HG03571 (cell line): Measurements from ENCODE around the gene IRGM.
"Not testable (repeated sequence)": the region's sequence is repeated elsewhere in the genome, so short reads cannot be mapped to it uniquely, and the experiment has no call there.

Experiments used
- ATAC-seq: cut with Tn5 transposase; IDR thresholded peaks from one replicate; pipeline ENCODE4 v1.9.1; 2021; ENCODE audit not compliant: unreplicated experiment

Gene IRGM, protein sequence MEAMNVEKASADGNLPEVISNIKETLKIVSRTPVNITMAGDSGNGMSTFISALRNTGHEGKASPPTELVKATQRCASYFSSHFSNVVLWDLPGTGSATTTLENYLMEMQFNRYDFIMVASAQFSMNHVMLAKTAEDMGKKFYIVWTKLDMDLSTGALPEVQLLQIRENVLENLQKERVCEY

GRCh38 chr5:150846308-150846653 is at the start of gene IRGM:
Gene IRGM, plus strand, starts transcription at chr5:150846521. Its CDS starts 1,603 bp downstream, at chr5:150848124.
- not testable (repeated sequence) for ATAC-seq

- ATAC-seq: no peak
These were observed 48.9 kb upstream of the IRGM start for GRCh38 chr5:150797384-150797783.

- ATAC-seq: peak; percentile 70
These were observed 45.0 kb upstream of the IRGM start for GRCh38 chr5:150801117-150801927.

GRCh38 chr5:150804388-150804787 is 41.9 kb upstream of the IRGM start:
- ATAC-seq: no peak

GRCh38 chr5:150809363-150809762 is 37.0 kb upstream of the IRGM start:
- no peak for ATAC-seq

- no peak for ATAC-seq
These were observed 31.3 kb upstream of the IRGM start for GRCh38 chr5:150815010-150815409.

DNA sequence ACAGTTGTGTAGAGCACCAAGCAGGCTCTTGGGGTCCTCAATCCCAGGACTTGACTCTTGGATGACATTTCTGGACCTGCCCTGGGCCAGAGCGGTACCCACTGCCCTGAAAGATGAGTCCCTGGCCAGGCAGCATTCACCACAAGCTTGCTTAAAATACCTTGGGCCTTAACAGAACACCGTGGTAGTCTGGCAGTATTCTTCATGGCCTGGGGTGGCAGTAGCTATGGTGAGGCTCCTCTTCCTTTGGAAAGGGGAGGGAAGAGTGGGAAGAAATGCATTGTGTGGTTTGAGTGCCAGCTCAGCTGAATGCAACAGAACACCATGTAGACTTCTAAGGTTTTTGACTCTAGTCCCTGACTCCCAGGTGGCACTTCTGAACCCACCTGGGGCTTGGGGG is 29.4 kb upstream of the IRGM start:
- ATAC-seq: no peak

- no peak for ATAC-seq
These were observed 16.6 kb upstream of the IRGM start for GRCh38 chr5:150829744-150830143.

GRCh38 chr5:150831821-150832220 is 14.5 kb upstream of the IRGM start:
- not testable (repeated sequence) for ATAC-seq

- ATAC-seq: no peak
These were observed 10.3 kb upstream of the IRGM start for GRCh38 chr5:150836064-150836463.

GRCh38 chr5:150836703-150837102 is 9.6 kb upstream of the IRGM start:
- ATAC-seq: no peak

DNA sequence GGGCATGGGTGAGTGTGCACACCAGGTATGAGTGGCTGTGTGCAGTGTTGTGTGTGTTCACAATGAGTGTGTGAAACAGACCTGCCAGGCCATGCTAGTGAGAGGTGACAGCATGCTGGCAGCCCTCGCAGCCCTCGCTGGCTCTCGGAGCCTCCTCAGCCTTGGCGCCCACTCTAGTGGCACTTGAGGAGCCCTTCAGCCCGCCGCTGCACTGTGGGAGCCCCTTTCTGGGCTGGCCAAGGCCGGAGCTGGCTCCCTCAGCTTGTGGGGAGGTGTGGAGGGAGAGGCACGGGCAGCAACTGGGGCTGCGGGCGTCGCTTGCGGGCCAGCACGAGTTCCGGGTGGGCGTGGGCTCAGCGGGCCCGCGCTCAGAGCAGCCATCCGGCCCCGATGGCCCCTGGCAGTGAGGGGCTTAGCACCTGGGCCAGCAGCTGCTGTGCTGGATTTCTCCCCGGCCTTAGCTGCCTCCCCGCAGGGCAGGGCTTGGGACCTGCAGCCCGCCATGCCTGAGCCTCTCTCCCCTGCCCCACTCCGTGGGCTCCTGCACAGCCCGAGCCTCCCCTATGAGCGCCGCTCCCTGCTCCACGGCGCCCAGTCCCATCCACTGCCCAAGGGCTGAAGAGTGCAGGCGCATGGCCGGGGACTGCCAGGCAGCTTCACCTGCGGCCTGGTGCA is 999 bp upstream of the IRGM start:
- ATAC-seq: not testable (repeated sequence)

DNA sequence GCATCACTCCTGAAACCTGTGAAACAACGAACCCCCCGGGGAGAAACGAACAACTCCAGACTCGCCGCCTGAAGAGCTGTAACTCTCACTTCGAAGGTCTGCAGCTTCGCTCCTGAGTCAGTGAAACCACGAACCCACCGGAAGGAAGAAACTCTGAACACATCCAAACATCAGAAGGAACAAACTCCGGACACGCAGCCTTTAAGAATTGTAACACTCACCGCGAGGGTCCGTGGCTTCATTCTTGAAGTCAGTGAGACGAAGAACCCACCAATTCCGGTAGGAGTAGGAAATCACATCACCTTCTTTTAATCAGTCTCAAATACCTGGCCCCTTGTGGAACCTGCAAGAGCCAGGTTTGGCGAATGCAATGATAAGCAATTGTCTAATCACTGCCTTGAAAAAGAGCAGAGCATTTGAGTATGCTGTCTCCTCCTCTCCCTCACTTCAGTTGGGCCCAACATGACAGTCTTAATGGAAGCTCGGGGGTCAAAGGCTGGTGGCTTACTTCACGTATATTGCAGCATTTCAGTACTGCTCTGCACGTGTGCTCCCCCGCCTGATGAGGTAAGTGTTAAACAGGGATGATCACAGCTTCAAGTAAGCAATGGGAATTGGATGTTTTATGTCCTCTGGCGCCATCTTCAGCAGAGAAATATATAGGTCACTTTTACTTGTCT is 473 bp downstream of the IRGM start:
- no peak for ATAC-seq

GRCh38 chr5:150847334-150847695 is 994 bp downstream of the IRGM start:
- no peak for ATAC-seq

DNA sequence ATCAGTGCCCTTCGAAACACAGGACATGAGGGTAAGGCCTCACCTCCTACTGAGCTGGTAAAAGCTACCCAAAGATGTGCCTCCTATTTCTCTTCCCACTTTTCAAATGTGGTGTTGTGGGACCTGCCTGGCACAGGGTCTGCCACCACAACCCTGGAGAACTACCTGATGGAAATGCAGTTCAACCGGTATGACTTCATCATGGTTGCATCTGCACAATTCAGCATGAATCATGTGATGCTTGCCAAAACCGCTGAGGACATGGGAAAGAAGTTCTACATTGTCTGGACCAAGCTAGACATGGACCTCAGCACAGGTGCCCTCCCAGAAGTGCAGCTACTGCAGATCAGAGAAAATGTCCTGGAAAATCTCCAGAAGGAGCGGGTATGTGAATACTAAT is 1.9 kb downstream of the IRGM start:
- no peak for ATAC-seq

DNA sequence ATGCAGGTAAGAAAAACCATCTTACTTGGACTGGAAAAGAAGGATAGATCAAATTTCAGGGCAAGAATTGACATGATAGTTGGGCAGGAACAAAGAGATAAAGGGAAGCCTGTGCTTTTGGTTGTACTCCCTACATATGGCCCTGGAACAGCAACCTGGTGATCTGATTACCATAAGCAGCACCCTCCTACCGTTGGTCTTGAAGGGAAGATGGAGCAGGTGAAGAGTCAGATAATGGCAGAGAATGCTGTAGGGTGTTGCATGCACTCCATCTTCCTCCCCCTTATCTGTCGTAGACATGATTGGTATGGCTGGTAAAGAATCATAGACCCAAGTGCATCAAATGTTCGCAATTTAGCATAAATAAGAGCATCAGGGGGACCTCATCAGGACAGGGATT is 4.7 kb downstream of the IRGM start:
- no peak for ATAC-seq

GRCh38 chr5:150853561-150853960 is 7.2 kb downstream of the IRGM start:
- no peak for ATAC-seq

GRCh38 chr5:150856700-150857099 is 10.4 kb downstream of the IRGM start:
- ATAC-seq: not testable (repeated sequence)

DNA sequence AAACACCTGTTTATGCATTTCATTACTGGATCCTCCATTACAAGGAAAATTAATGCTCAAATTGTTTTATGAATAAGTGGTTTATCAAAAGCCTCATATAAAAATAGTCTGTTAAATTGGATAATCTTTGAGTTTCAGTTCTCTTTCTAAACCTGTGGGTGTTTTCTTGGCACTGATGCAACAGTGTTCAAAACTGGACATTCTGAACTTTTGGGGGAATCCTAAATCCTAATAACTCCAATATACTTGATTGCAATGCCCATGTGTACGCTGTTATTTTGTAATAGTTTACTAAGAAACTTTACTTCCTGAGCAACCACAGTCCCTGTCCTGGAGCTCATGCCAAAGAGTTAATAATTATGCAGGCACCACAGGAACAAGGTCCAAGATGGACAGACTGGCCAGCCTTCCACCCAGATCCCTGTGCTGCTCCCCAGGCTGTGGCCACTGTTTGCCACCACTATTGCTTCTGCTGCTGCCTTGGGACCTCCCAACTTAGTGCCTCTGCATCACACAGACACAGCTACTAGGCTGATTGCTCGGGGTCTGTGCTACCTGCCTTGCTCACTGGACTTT is 14.0 kb downstream of the IRGM start:
- no peak for ATAC-seq

GRCh38 chr5:150862070-150862469 is 15.7 kb downstream of the IRGM start:
- ATAC-seq: no peak

GRCh38 chr5:150879358-150879757 is 33.0 kb downstream of the IRGM start:
- ATAC-seq: no peak
